SK-N-SH treated with all-trans-retinoic acid at 6 μM for 48 hours (cell line): ENCODE measurements around the gene TFEB.
A peak's percentile ranks its signal among the peaks of the same experiment; 100 is the strongest.

Experiments used
- ATAC-seq: fragments of 200-7000 bp; cut with Tn5 transposase; 3 replicates; pipeline ENCODE4 v1.9.1; 2020; ENCODE audit warnings: mild to moderate bottlenecking, moderate library complexity
- ARNTL ChIP-seq: fragments of 450-650 bp; formaldehyde crosslinking; IDR thresholded peaks from 2 replicates; pipeline ENCODE4 v1.5.0; 2020; ENCODE audit warnings: low read depth, mild to moderate bottlenecking, moderate library complexity, borderline replicate concordance
- BACH2 ChIP-seq: fragments of 250-450 bp; sonication (Bioruptor Pico); IDR thresholded peaks from 2 replicates; pipeline ENCODE4 v1.9.0; 2021; ENCODE audit warnings: mild to moderate bottlenecking, borderline replicate concordance
- CSDC2 ChIP-seq: fragments of 250-450 bp; sonication (Bioruptor Pico); IDR thresholded peaks from 2 replicates; pipeline ENCODE4 v1.5.0; 2020; ENCODE audit warnings: mild to moderate bottlenecking, moderate library complexity
- ESRRG ChIP-seq: fragments of 250-450 bp; sonication (Bioruptor Pico); IDR thresholded peaks from 2 replicates; pipeline ENCODE4 v1.6.1; 2021; ENCODE audit warnings: mild to moderate bottlenecking
- GLIS3 ChIP-seq: fragments of 250-450 bp; sonication (Bioruptor Pico); IDR thresholded peaks from 2 replicates; pipeline ENCODE4 v1.5.0; 2020; ENCODE audit warnings: mild to moderate bottlenecking, moderate library complexity
- ISL1 ChIP-seq: fragments of 250-450 bp; sonication (Bioruptor Pico); IDR thresholded peaks from 2 replicates; pipeline ENCODE4 v2.1.2; 2022; ENCODE audit warnings: mild to moderate bottlenecking, moderate library complexity
- OSR1 ChIP-seq: fragments of 250-450 bp; sonication (Bioruptor Pico); IDR thresholded peaks from 2 replicates; pipeline ENCODE4 v1.8.0; 2022; ENCODE audit warnings: moderate library complexity, mild to moderate bottlenecking, inconsistent platforms
- PATZ1 ChIP-seq: fragments of 250-450 bp; sonication (Bioruptor Pico); IDR thresholded peaks from 2 replicates; pipeline ENCODE4 v1.8.0; 2020; ENCODE audit warnings: mild to moderate bottlenecking, moderate library complexity, borderline replicate concordance
- PPARA ChIP-seq: fragments of 250-450 bp; sonication (Bioruptor Pico); IDR thresholded peaks from 2 replicates; pipeline ENCODE4 v1.5.0; 2020; ENCODE audit warnings: mild to moderate bottlenecking, borderline replicate concordance
- RARB ChIP-seq: fragments of 250-450 bp; sonication (Bioruptor Pico); IDR thresholded peaks from 2 replicates; pipeline ENCODE4 v1.8.0; 2021; ENCODE audit warnings: mild to moderate bottlenecking, moderate library complexity
- SNAI2 ChIP-seq: fragments of 250-450 bp; sonication (Bioruptor Pico); IDR thresholded peaks from 2 replicates; pipeline ENCODE4 v1.5.0; 2020; ENCODE audit warnings: mild to moderate bottlenecking, moderate library complexity
- ZC3H10 ChIP-seq: fragments of 250-450 bp; sonication (Bioruptor Pico); IDR thresholded peaks from 2 replicates; pipeline ENCODE4 v1.5.1; 2021; ENCODE audit warnings: mild to moderate bottlenecking, moderate library complexity
- ZFP3 ChIP-seq: fragments of 250-450 bp; sonication (Bioruptor Pico); IDR thresholded peaks from 2 replicates; pipeline ENCODE4 v1.5.0; 2020; ENCODE audit warnings: mild to moderate bottlenecking, moderate library complexity
- ZNF565 ChIP-seq: fragments of 450-650 bp; formaldehyde crosslinking; conservative IDR thresholded peaks from 2 replicates; pipeline ENCODE4 v1.5.0; 2020; ENCODE audit warnings: low read depth, mild to moderate bottlenecking, moderate library complexity
- ZNF70 ChIP-seq: fragments of 450-650 bp; formaldehyde crosslinking; IDR thresholded peaks from 2 replicates; pipeline ENCODE4 v1.5.0; 2020; ENCODE audit warnings: mild to moderate bottlenecking, moderate library complexity
- ZNF8 ChIP-seq: fragments of 450-650 bp; formaldehyde crosslinking; IDR thresholded peaks from 2 replicates; pipeline ENCODE4 v1.5.0; 2020; ENCODE audit warnings: mild to moderate bottlenecking, moderate library complexity
- TF ChIP-seq, protein P1 (sequence below): fragments of 250-450 bp; sonication (Bioruptor Pico); IDR thresholded peaks from 2 replicates; pipeline ENCODE4 v1.5.1; 2021; ENCODE audit warnings: mild to moderate bottlenecking, moderate library complexity
- TF ChIP-seq, protein P2 (sequence below): fragments of 250-450 bp; sonication (Bioruptor Pico); IDR thresholded peaks from 2 replicates; pipeline ENCODE4 v1.5.0; 2020; ENCODE audit warnings: mild to moderate bottlenecking, moderate library complexity
- TF ChIP-seq, protein P3 (sequence below): fragments of 250-450 bp; sonication (Bioruptor Pico); IDR thresholded peaks from 2 replicates; pipeline ENCODE4 v1.5.1; 2020; ENCODE audit warnings: low read depth, mild to moderate bottlenecking, moderate library complexity

TFEB gene

DNA sequence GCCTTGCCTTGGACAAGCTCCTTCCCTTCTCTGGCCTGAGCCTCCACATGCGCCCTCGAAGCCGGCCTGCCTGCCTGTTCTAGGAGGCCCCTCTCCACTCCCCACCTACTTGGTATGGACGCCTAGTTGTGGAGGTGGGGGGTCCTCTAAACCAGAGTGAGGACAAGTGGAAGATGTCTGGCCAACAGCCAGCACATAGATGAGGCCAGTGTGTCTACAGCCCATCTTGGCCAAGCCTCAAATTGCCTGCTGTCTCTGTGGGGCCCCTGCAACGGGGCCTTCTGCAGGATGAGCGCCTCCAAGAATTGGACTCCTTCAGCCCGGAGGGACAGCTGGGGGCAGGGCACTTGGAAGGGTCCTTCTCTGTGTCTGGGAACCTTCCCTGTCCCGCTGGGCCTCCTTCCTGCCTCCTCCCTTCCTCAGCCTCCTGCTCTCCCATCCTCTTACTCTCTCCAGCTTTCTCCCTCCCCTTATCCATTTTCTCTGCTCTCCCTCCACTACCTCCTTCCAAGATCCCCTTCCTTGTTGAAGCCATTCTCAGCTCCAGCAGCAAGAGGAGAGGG, 95.5 kb downstream of the TFEB start:
- TF ChIP-seq GLIS3: no peak
- no peak for TF ChIP-seq ZNF8
- TF ChIP-seq, all 23 proteins: peak for 0
- ATAC-seq: no peak

DNA sequence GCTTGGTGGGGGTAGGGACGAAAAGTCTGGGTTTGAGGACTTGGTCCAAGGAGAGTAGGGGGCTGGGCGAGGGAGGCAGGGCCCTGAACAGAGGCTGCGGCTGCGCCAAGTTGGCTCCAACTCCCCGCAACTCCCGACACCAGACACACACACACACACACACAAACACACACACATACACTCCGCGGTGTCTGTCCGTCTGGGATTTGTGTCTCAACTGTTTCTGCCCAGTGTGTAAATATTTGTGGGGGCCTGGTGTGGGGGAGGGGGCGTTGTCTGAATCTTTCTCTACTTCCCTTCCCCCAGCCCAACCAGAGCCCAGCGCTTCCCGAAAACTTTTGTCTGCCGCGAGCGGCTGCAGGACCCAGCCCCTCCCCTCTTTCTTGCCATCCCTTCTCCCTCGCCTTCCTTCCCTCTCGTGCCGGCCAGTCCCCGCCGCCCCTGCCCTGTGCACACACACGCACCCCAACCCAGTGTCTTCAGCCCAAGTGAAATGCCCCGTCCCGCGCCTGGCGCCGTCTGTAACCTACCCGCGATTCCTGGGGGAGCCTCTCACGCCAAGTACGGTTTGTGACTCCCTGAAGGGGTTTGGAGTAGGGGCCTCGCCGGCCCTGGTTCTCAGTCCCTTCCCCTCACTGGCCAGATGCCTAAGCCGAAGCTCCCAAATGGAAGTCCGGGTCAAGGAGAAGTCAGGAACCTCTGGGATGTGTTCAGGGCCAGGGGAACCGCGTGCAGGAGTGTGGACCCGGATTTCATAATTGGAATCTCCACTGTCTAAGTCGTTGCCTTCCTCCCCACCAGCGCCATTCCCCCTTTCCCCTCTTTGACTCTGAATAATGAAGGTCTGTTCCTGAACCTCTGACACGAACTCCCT, 96.2 kb downstream of the TFEB start:
- ATAC-seq: peak; percentile 41

DNA sequence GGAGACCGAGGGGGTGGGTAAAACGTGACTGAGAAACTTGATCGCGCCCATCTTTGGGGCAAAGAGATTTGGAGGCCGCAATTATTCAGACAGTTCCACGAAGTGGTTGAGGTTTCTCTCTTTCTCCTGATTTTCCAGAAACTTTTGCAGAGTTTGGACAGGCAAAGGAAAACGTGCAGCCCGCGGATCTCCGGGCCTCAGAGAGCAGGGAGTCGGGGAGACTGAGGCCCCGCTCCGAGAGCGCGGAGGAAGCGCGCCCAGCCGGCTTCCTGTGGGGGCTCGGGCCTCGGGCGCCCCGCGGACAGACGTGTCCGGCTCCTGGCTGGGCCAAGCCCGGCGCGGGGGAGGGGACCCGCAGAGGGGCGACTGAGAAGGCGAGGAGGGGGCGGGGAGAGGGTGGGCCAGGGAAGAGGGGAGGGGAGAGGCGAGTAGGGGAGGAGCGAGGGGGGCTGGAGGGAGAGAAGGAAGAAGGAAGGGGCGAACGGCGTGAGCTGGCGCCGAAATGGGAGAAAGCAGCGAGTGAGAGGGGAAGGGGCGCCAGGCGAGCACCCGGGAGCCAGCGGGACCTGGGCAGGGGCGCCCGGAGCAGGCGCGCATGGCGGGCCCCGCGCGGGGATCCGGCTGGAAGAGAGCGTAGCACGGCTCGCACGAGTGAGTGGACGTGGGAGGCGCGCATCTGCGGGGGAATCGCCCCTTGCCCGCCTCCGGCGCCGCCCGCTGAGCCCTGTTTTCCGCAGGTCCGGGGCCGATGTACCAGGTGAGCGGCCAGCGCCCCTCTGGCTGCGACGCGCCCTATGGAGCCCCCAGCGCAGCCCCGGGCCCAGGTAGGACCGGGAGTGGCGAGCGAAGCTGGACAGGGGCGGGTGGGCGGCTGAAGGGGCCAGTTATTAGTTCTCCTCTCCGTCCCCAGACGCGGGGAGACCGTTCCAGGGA, 97.1 kb downstream of the TFEB start, which contains the start of gene MDFI:
MDFI (plus strand) TSS at position 467 of the 933 bp plus-strand sequence; CDS start at position 749, 282 bp downstream.
- no peak for TF ChIP-seq ZC3H10 (CRISPR knock-in tag)
- no peak for TF ChIP-seq PATZ1 (CRISPR knock-in tag)
- peak; percentile 68 for ATAC-seq

More for the DNA sequence above, 96.2 kb downstream of the TFEB start:
- no peak for TF ChIP-seq BACH2 (CRISPR knock-in tag)
- no peak for TF ChIP-seq ESRRG (CRISPR knock-in tag)
- TF ChIP-seq PPARA: no peak
- no peak for TF ChIP-seq ZNF70 (CRISPR knock-in tag)
- TF ChIP-seq, protein P1, sequence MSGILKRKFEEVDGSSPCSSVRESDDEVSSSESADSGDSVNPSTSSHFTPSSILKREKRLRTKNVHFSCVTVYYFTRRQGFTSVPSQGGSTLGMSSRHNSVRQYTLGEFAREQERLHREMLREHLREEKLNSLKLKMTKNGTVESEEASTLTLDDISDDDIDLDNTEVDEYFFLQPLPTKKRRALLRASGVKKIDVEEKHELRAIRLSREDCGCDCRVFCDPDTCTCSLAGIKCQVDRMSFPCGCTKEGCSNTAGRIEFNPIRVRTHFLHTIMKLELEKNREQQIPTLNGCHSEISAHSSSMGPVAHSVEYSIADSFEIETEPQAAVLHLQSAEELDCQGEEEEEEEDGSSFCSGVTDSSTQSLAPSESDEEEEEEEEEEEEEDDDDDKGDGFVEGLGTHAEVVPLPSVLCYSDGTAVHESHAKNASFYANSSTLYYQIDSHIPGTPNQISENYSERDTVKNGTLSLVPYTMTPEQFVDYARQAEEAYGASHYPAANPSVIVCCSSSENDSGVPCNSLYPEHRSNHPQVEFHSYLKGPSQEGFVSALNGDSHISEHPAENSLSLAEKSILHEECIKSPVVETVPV (CRISPR knock-in tag): no peak
- no peak for TF ChIP-seq ISL1 (CRISPR knock-in tag)
- TF ChIP-seq RARB (CRISPR knock-in tag): no peak
- TF ChIP-seq, protein P2, sequence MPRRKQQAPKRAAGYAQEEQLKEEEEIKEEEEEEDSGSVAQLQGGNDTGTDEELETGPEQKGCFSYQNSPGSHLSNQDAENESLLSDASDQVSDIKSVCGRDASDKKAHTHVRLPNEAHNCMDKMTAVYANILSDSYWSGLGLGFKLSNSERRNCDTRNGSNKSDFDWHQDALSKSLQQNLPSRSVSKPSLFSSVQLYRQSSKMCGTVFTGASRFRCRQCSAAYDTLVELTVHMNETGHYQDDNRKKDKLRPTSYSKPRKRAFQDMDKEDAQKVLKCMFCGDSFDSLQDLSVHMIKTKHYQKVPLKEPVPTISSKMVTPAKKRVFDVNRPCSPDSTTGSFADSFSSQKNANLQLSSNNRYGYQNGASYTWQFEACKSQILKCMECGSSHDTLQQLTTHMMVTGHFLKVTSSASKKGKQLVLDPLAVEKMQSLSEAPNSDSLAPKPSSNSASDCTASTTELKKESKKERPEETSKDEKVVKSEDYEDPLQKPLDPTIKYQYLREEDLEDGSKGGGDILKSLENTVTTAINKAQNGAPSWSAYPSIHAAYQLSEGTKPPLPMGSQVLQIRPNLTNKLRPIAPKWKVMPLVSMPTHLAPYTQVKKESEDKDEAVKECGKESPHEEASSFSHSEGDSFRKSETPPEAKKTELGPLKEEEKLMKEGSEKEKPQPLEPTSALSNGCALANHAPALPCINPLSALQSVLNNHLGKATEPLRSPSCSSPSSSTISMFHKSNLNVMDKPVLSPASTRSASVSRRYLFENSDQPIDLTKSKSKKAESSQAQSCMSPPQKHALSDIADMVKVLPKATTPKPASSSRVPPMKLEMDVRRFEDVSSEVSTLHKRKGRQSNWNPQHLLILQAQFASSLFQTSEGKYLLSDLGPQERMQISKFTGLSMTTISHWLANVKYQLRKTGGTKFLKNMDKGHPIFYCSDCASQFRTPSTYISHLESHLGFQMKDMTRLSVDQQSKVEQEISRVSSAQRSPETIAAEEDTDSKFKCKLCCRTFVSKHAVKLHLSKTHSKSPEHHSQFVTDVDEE: no peak

DNA sequence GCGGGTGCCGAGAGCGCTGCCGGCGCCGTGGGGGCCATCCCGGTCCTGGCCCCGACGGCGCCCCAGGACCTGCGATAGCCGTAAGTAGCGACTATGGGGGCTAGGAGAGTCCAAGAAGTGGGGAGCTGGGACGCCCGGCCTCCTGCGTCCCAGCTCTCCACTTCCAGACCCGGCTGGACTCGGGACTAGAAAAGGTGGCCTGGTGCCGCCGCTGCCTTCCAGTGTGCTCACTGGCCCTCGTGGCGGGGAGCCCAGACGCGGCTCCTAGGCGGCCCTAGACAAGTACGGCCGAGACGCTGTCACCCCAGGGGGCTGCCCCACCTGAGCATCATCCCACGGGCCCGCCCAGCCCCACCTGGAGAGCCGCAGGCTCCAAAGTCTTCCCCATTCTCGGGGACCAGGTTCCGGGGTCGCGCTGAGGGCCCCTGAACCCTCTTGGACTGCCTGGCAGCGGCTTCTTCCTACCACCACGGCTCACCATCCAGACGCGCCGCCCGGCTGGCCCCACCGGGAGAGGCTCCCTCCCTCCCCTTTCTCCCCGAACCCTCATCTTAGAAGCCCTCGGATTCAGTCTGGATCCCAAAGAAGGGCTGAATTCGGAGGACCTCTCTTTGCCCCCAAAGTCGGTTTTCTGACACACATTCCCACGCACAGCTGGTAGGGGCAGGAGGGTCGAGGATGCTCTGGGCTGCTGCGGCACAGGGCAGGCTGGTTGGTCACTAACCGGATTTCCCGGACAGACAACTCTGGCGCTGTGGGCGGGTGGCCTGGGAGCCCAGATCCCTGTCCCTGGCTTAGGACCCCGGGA, 98.0 kb downstream of the TFEB start:
- peak; percentile 18 for ATAC-seq
- no peak for TF ChIP-seq OSR1
- no peak for TF ChIP-seq BACH2 (CRISPR knock-in tag)
- TF ChIP-seq ZC3H10 (CRISPR knock-in tag): no peak
- no peak for TF ChIP-seq ZFP3 (CRISPR knock-in tag)
- no peak for TF ChIP-seq ESRRG (CRISPR knock-in tag)
- no peak for TF ChIP-seq ZNF8
- TF ChIP-seq CSDC2: no peak
- TF ChIP-seq ZNF70 (CRISPR knock-in tag): no peak
- no peak for TF ChIP-seq PATZ1 (CRISPR knock-in tag)
- TF ChIP-seq ARNTL (CRISPR knock-in tag): no peak
- no peak for TF ChIP-seq ZNF565 (CRISPR knock-in tag)
- TF ChIP-seq, protein P2: no peak
- TF ChIP-seq, protein P3, sequence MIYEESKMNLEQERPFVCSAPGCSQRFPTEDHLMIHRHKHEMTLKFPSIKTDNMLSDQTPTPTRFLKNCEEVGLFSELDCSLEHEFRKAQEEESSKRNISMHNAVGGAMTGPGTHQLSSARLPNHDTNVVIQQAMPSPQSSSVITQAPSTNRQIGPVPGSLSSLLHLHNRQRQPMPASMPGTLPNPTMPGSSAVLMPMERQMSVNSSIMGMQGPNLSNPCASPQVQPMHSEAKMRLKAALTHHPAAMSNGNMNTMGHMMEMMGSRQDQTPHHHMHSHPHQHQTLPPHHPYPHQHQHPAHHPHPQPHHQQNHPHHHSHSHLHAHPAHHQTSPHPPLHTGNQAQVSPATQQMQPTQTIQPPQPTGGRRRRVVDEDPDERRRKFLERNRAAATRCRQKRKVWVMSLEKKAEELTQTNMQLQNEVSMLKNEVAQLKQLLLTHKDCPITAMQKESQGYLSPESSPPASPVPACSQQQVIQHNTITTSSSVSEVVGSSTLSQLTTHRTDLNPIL: no peak
- TF ChIP-seq GLIS3: no peak
- no peak for TF ChIP-seq SNAI2
